CD4-positive, alpha-beta T cell treated with Interleukin-15 for 1 hour (primary cell): Measurements from ENCODE around the gene NSMCE4A.
"Not testable (repeated sequence)": the region's sequence is repeated elsewhere in the genome, so short reads cannot be mapped to it uniquely, and the experiment has no call there.

Source experiments
- DNase-seq: peaks from one replicate; pipeline ENCODE4 v3.0.0-alpha.2; 2020

Gene NSMCE4A

GRCh38 chr10:121930268-121931085 is 44.5 kb downstream of the NSMCE4A start:
- DNase-seq = not testable (repeated sequence)

- not testable (repeated sequence) for DNase-seq
Measured at GRCh38 chr10:121929585-121930267, 45.3 kb downstream of the NSMCE4A start.

GRCh38 chr10:121928528-121928884 is 46.5 kb downstream of the NSMCE4A start:
- DNase-seq = no peak

GRCh38 chr10:121927841-121928527 is 47.0 kb downstream of the NSMCE4A start, which contains the start of gene ATE1:
ATE1 (minus strand) TSS chr10:121928031; CDS start chr10:121927949, 82 bp downstream.
- peak; percentile 85 for DNase-seq

- DNase-seq = no peak
Measured at GRCh38 chr10:121927318-121927840, 47.6 kb downstream of the NSMCE4A start.

GRCh38 chr10:121926671-121927317 is 48.2 kb downstream of the NSMCE4A start:
- DNase-seq = no peak

GRCh38 chr10:121926157-121926556 is 48.9 kb downstream of the NSMCE4A start:
- no peak for DNase-seq

- DNase-seq = no peak
Measured at GRCh38 chr10:121921238-121921931, 53.6 kb downstream of the NSMCE4A start.

GRCh38 chr10:121919666-121920065 is 55.4 kb downstream of the NSMCE4A start:
- DNase-seq = no peak

- not testable (repeated sequence) for DNase-seq
Measured at GRCh38 chr10:121918800-121919199, 56.2 kb downstream of the NSMCE4A start.

- DNase-seq = no peak
Measured at GRCh38 chr10:121914661-121915060, 60.4 kb downstream of the NSMCE4A start.

GRCh38 chr10:121911421-121911697 is 63.7 kb downstream of the NSMCE4A start:
- no peak for DNase-seq

- DNase-seq = no peak
Measured at GRCh38 chr10:121910673-121911420, 64.2 kb downstream of the NSMCE4A start.
